HepG2 (cell line): ENCODE results near the gene NLRC5. TPM values are rescaled to one million over a fixed set of nuclear protein-coding genes. Genes with fewer than 3 reads are reported as not detected.

Experiments used
- EP300 ChIP-seq, 3 experiments: sonication (generic) in 1 of 3; formaldehyde crosslinking in 1 of 3; IDR thresholded peaks; 2 replicates each; pipeline versions ENCODE4 v1.5.1 to v1.6.1; 2011 to 2020; ENCODE audit warnings: low read depth in 2 of 3, low read length in 2 of 3, borderline replicate concordance in 1 of 3, improper control_type of control experiment in 1 of 3, mild to moderate bottlenecking in 1 of 3, missing genetic modification reagents in 1 of 3, moderate library complexity in 1 of 3
- MAF1 ChIP-seq: sonication (generic); formaldehyde crosslinking; IDR thresholded peaks from 2 replicates; pipeline ENCODE4 v1.5.0; 2020; ENCODE audit warnings: missing genetic modification reagents, borderline replicate concordance
- NFATC3 ChIP-seq: sonication (generic); formaldehyde crosslinking; IDR thresholded peaks from 2 replicates; pipeline ENCODE4 v1.5.1; 2020; ENCODE audit warnings: mild to moderate bottlenecking, missing genetic modification reagents
- NRL ChIP-seq: sonication (generic); formaldehyde crosslinking; IDR thresholded peaks from 2 replicates; pipeline ENCODE4 v1.5.0; 2020; ENCODE audit warnings: missing genetic modification reagents, mild to moderate bottlenecking, moderate library complexity, borderline replicate concordance
- SKI ChIP-seq: fragments of 450-650 bp; IDR thresholded peaks from one replicate; pipeline ENCODE4 v1.6.1; 2018; ENCODE audit warnings: mild to moderate bottlenecking; ENCODE audit not compliant: partially characterized antibody
- TSC22D2 ChIP-seq: sonication (generic); formaldehyde crosslinking; IDR thresholded peaks from 2 replicates; pipeline ENCODE4 v1.5.1; 2020; ENCODE audit warnings: missing genetic modification reagents, mild to moderate bottlenecking, borderline replicate concordance
- ZFP36L2 ChIP-seq: sonication (generic); formaldehyde crosslinking; IDR thresholded peaks from 2 replicates; pipeline ENCODE4 v1.4.0; 2020; ENCODE audit warnings: missing genetic modification reagents
- ZFP37 ChIP-seq: sonication (generic); formaldehyde crosslinking; IDR thresholded peaks from 2 replicates; pipeline ENCODE4 v1.4.0; 2020; ENCODE audit warnings: missing genetic modification reagents, borderline replicate concordance
- ZNF24 ChIP-seq: fragments of 450-650 bp; IDR thresholded peaks from 2 replicates; pipeline ENCODE4 v1.6.1; 2017; ENCODE audit warnings: antibody characterized with exemption, mild to moderate bottlenecking
- ZNF256 ChIP-seq: sonication (generic); formaldehyde crosslinking; conservative IDR thresholded peaks from 2 replicates; pipeline ENCODE4 v1.4.0; 2020; ENCODE audit warnings: missing genetic modification reagents
- ZNF354B ChIP-seq: sonication (generic); formaldehyde crosslinking; IDR thresholded peaks from 2 replicates; pipeline ENCODE4 v1.8.0; 2022; ENCODE audit warnings: mild to moderate bottlenecking, missing genetic modification reagents
- ZNF775 ChIP-seq: sonication (generic); formaldehyde crosslinking; IDR thresholded peaks from 2 replicates; pipeline ENCODE4 v1.4.0; 2020; ENCODE audit warnings: missing genetic modification reagents, mild to moderate bottlenecking, moderate library complexity, borderline replicate concordance
- polyA plus RNA-seq, 8 experiments: library from polyadenylated mRNA; depleted of rRNA in 3 of 8; stranded (reverse) in 7 of 8; unstranded in 1 of 8; fragments of >200 nt; fragmentation: Illumina TruSeq in 4 of 8; extraction: Trizol in 4 of 8; gene quantifications; 2 replicates each; pipeline versions ENCODE4 v1.2.1 to v1.2.3, GENCODE V29; 2011 to 2016; ENCODE audit warnings: low read depth in 4 of 8, missing spikeins in 1 of 8, mixed read lengths in 1 of 8; ENCODE audit not compliant: insufficient read depth in 1 of 8
- total RNA-seq, 5 experiments: library from RNA; depleted of rRNA; stranded (reverse); fragments of >200 nt; fragmentation: Illumina TruSeq; extraction: Trizol; gene quantifications; 2 replicates each; pipeline ENCODE4 v1.2.3, GENCODE V29; 2016; ENCODE audit warnings: low read depth in 1 of 5
- TF ChIP-seq, protein P1 (sequence below), 2 experiments: fragments of 450-650 bp in 1 of 2; sonication (generic) in 1 of 2; formaldehyde crosslinking; IDR thresholded peaks; 2 replicates each; pipeline versions ENCODE4 v1.5.0 to v1.8.0; 2020 to 2022; ENCODE audit warnings: mild to moderate bottlenecking in 1 of 2, missing genetic modification reagents in 1 of 2
- TF ChIP-seq, protein P2 (sequence below): sonication (generic); formaldehyde crosslinking; IDR thresholded peaks from 2 replicates; pipeline ENCODE4 v1.4.0; 2020; ENCODE audit warnings: missing genetic modification reagents
- TF ChIP-seq, protein P3 (sequence below): sonication (generic); formaldehyde crosslinking; IDR thresholded peaks from 2 replicates; pipeline ENCODE4 v1.5.1; 2020; ENCODE audit warnings: missing genetic modification reagents, mild to moderate bottlenecking, borderline replicate concordance

Gene NLRC5
- total and polyA plus RNA-seq, 2 of the 13 experiments (the other 11 are each of a cell fraction or from before 2014, with no cell fraction given): 6.3 to 12.7 TPM

DNA sequence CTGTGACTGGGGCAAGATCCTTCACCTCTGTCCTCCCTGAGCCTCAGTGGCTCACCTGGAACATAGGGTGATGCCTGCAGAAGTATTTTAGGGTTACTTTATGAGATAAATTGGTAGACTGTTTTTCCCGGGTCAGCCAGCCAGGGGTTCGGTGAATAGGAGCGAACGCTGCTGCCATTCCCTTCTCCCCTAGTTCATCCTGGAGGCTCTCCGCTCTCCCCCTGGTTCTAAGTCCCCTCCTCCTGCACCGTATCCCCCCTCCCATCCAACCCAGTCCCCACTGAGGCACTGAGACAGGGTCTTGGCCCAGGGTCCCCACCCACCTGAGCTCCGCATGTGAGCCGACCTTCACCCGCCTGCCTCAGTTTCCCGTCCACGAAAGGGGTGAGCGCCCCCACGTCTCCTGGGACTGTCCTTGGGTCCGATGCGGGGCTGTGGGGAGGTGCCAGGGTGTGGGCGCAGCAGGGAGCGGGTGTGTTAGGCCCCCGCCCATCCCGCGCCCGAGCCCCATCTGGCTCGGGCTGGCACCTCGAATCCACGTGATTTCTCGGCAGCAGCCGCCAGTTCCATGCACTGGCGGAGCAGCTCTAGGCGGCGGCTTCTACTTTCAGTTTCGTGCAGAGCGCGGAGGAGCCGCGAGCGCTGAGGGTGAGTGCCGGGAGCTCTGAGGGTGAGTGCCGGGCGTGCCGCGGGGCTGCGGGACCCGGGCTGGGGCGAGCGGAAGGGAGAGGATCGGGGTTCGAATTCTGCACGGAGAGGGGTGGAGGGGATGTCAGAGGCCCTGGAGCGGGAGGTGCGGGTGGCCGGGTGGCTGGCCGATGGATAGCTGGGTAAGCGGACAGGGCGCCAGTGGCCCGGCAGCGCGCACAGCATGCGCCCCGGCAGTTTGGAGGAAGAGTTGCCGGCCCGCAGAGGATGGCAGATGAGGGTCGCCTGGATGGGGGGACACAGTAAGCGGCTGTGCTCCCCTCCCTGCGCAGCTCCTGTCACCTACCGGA, at the start of gene NLRC5 (continued):
- TF ChIP-seq, protein P1, sequence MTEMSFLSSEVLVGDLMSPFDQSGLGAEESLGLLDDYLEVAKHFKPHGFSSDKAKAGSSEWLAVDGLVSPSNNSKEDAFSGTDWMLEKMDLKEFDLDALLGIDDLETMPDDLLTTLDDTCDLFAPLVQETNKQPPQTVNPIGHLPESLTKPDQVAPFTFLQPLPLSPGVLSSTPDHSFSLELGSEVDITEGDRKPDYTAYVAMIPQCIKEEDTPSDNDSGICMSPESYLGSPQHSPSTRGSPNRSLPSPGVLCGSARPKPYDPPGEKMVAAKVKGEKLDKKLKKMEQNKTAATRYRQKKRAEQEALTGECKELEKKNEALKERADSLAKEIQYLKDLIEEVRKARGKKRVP (CRISPR knock-in tag; IDR thresholded peaks at IDR 0.05): peak in 1 of 2 experiments; percentile 52; a peak in 1 of 4 replicates
- TF ChIP-seq MAF1 (CRISPR knock-in tag) (peak; percentile 36; the same call in 1 of the 2 replicates), ZFP36L2 (CRISPR knock-in tag) (0 out of 2 replicates have a peak, but pooled peaks have one; percentile 69), ZNF354B (CRISPR knock-in tag) (no peak), NRL (CRISPR knock-in tag) (peak; percentile 97), ZNF775 (CRISPR knock-in tag) (no peak), ZNF256 (CRISPR knock-in tag) (no peak), EP300 (IDR thresholded peaks at IDR 0.05; ENCODE audit: low read depth in 2 of 2, low read length in 2 of 2) (no peak), EP300 (CRISPR knock-in tag; IDR thresholded peaks at IDR 0.05; ENCODE audit: borderline replicate concordance) (no peak), ZNF24 (no peak), NFATC3 (peak; percentile 96), ZFP37 (no peak), TSC22D2 (no peak), SKI (no peak)
- TF ChIP-seq, protein P2, sequence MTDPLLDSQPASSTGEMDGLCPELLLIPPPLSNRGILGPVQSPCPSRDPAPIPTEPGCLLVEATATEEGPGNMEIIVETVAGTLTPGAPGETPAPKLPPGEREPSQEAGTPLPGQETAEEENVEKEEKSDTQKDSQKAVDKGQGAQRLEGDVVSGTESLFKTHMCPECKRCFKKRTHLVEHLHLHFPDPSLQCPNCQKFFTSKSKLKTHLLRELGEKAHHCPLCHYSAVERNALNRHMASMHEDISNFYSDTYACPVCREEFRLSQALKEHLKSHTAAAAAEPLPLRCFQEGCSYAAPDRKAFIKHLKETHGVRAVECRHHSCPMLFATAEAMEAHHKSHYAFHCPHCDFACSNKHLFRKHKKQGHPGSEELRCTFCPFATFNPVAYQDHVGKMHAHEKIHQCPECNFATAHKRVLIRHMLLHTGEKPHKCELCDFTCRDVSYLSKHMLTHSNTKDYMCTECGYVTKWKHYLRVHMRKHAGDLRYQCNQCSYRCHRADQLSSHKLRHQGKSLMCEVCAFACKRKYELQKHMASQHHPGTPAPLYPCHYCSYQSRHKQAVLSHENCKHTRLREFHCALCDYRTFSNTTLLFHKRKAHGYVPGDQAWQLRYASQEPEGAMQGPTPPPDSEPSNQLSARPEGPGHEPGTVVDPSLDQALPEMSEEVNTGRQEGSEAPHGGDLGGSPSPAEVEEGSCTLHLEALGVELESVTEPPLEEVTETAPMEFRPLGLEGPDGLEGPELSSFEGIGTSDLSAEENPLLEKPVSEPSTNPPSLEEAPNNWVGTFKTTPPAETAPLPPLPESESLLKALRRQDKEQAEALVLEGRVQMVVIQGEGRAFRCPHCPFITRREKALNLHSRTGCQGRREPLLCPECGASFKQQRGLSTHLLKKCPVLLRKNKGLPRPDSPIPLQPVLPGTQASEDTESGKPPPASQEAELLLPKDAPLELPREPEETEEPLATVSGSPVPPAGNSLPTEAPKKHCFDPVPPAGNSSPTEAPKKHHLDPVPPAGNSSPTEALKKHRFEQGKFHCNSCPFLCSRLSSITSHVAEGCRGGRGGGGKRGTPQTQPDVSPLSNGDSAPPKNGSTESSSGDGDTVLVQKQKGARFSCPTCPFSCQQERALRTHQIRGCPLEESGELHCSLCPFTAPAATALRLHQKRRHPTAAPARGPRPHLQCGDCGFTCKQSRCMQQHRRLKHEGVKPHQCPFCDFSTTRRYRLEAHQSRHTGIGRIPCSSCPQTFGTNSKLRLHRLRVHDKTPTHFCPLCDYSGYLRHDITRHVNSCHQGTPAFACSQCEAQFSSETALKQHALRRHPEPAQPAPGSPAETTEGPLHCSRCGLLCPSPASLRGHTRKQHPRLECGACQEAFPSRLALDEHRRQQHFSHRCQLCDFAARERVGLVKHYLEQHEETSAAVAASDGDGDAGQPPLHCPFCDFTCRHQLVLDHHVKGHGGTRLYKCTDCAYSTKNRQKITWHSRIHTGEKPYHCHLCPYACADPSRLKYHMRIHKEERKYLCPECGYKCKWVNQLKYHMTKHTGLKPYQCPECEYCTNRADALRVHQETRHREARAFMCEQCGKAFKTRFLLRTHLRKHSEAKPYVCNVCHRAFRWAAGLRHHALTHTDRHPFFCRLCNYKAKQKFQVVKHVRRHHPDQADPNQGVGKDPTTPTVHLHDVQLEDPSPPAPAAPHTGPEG: no peak
- TF ChIP-seq, protein P3, sequence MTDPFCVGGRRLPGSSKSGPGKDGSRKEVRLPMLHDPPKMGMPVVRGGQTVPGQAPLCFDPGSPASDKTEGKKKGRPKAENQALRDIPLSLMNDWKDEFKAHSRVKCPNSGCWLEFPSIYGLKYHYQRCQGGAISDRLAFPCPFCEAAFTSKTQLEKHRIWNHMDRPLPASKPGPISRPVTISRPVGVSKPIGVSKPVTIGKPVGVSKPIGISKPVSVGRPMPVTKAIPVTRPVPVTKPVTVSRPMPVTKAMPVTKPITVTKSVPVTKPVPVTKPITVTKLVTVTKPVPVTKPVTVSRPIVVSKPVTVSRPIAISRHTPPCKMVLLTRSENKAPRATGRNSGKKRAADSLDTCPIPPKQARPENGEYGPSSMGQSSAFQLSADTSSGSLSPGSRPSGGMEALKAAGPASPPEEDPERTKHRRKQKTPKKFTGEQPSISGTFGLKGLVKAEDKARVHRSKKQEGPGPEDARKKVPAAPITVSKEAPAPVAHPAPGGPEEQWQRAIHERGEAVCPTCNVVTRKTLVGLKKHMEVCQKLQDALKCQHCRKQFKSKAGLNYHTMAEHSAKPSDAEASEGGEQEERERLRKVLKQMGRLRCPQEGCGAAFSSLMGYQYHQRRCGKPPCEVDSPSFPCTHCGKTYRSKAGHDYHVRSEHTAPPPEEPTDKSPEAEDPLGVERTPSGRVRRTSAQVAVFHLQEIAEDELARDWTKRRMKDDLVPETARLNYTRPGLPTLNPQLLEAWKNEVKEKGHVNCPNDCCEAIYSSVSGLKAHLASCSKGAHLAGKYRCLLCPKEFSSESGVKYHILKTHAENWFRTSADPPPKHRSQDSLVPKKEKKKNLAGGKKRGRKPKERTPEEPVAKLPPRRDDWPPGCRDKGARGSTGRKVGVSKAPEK (CRISPR knock-in tag): peak; percentile 93
